COLO829 (cell line): ENCODE data around the gene EIF4E.
"Not testable (repeated sequence)": the region's sequence is repeated elsewhere in the genome, so short reads cannot be mapped to it uniquely, and the experiment has no call there.

Experiments
- DNase-seq: peaks from one replicate; pipeline ENCODE4 v3.0.0; 2012; ENCODE audit warnings: low spot score

Gene EIF4E

GRCh38 chr4:98928505-98929340, at the start of gene EIF4E:
TSS of gene EIF4E (minus strand) at chr4:98929133. CDS start at chr4:98929112, 21 bp downstream.
- peak; percentile 99 for DNase-seq

GRCh38 chr4:98977557-98977956, 48.6 kb upstream of the EIF4E start:
- DNase-seq = no peak

- DNase-seq = no peak
These were observed 47.8 kb upstream of the EIF4E start for GRCh38 chr4:98976716-98977115.

- no peak for DNase-seq
These were observed 41.2 kb upstream of the EIF4E start for GRCh38 chr4:98969878-98970785.

GRCh38 chr4:98967786-98968329, 38.9 kb upstream of the EIF4E start:
- DNase-seq = no peak

- DNase-seq = no peak
These were observed 38.0 kb upstream of the EIF4E start for GRCh38 chr4:98966926-98967325.

GRCh38 chr4:98963538-98964433, 34.9 kb upstream of the EIF4E start:
- peak; percentile 62 for DNase-seq

- no peak for DNase-seq
These were observed 32.8 kb upstream of the EIF4E start for GRCh38 chr4:98961770-98962169.

- DNase-seq = no peak
These were observed 30.5 kb upstream of the EIF4E start for GRCh38 chr4:98959411-98959810.

GRCh38 chr4:98958065-98958464, 29.1 kb upstream of the EIF4E start:
- no peak for DNase-seq

- no peak for DNase-seq
These were observed 26.3 kb upstream of the EIF4E start for GRCh38 chr4:98955229-98955628.

GRCh38 chr4:98951710-98952109, 22.8 kb upstream of the EIF4E start:
- no peak for DNase-seq

GRCh38 chr4:98950925-98951324, 22.0 kb upstream of the EIF4E start:
- DNase-seq = no peak

GRCh38 chr4:98946359-98946758, 17.4 kb upstream of the EIF4E start:
- DNase-seq = no peak

GRCh38 chr4:98945297-98945850, 16.4 kb upstream of the EIF4E start:
- no peak for DNase-seq

- DNase-seq = peak; percentile 76
These were observed 11.0 kb upstream of the EIF4E start for GRCh38 chr4:98939892-98940298.

- DNase-seq = no peak
These were observed 10.5 kb upstream of the EIF4E start for GRCh38 chr4:98939438-98939837.

- DNase-seq = no peak
These were observed 9.2 kb upstream of the EIF4E start for GRCh38 chr4:98937986-98938720.

- DNase-seq = no peak
These were observed 6.7 kb upstream of the EIF4E start for GRCh38 chr4:98935633-98936032.

- not testable (repeated sequence) for DNase-seq
These were observed 5.9 kb upstream of the EIF4E start for GRCh38 chr4:98934851-98935250.

GRCh38 chr4:98932539-98932938, 3.6 kb upstream of the EIF4E start:
- no peak for DNase-seq
